Stimulated activated CD4-positive, alpha-beta T cell treated with anti-CD3 and anti-CD28 coated beads, Interleukin-4, amount 100 ng/mL, for 1 hour (primary cell): ENCODE data around the gene DOCK6.
"Not testable (repeated sequence)": the region's sequence is repeated elsewhere in the genome, so short reads cannot be mapped to it uniquely, and the experiment has no call there.

ENCODE experiments used
- DNase-seq: peaks from one replicate; pipeline ENCODE4 v3.0.0-alpha.2; 2020

DOCK6 gene

GRCh38 chr19:11194173-11194572, 68.2 kb downstream of the DOCK6 start:
- no peak for DNase-seq

- DNase-seq: no peak
These were observed 69.1 kb downstream of the DOCK6 start for GRCh38 chr19:11192957-11193939.

- DNase-seq: no peak
These were observed 70.4 kb downstream of the DOCK6 start for GRCh38 chr19:11191934-11192333.

- DNase-seq: no peak
These were observed 71.0 kb downstream of the DOCK6 start for GRCh38 chr19:11191273-11191755.

GRCh38 chr19:11190501-11190900, 71.8 kb downstream of the DOCK6 start:
- no peak for DNase-seq

GRCh38 chr19:11187441-11187840, 74.9 kb downstream of the DOCK6 start:
- DNase-seq: no peak

GRCh38 chr19:11182994-11183393, 79.3 kb downstream of the DOCK6 start:
- DNase-seq: no peak

- no peak for DNase-seq
These were observed 80.8 kb downstream of the DOCK6 start for GRCh38 chr19:11181488-11181887.

GRCh38 chr19:11180975-11181374, 81.3 kb downstream of the DOCK6 start:
- not testable (repeated sequence) for DNase-seq

- DNase-seq: no peak
These were observed 82.0 kb downstream of the DOCK6 start for GRCh38 chr19:11180346-11180745.

- no peak for DNase-seq
These were observed 82.5 kb downstream of the DOCK6 start for GRCh38 chr19:11179716-11180297.

GRCh38 chr19:11179145-11179465, 83.2 kb downstream of the DOCK6 start:
- not testable (repeated sequence) for DNase-seq

- no peak for DNase-seq
These were observed 84.7 kb downstream of the DOCK6 start for GRCh38 chr19:11177592-11177991.

- no peak for DNase-seq
These were observed 85.7 kb downstream of the DOCK6 start for GRCh38 chr19:11176466-11177193.

GRCh38 chr19:11175920-11176319, 86.4 kb downstream of the DOCK6 start:
- DNase-seq: no peak

- no peak for DNase-seq
These were observed 88.0 kb downstream of the DOCK6 start for GRCh38 chr19:11174336-11174735.

GRCh38 chr19:11173516-11174155, 88.7 kb downstream of the DOCK6 start:
- no peak for DNase-seq

- no peak for DNase-seq
These were observed 89.7 kb downstream of the DOCK6 start for GRCh38 chr19:11172576-11172975.

- DNase-seq: no peak
These were observed 91.2 kb downstream of the DOCK6 start for GRCh38 chr19:11171144-11171543.

GRCh38 chr19:11169896-11170678, 92.2 kb downstream of the DOCK6 start:
- no peak for DNase-seq

GRCh38 chr19:11168568-11168967, 93.8 kb downstream of the DOCK6 start:
- no peak for DNase-seq
